ENCODE measurements around the gene ZNF221. TPM values are rescaled to one million over a fixed set of nuclear protein-coding genes. Genes with fewer than 3 reads are reported as not detected.

The ZNF221 gene
- total and polyA plus RNA-seq, 9 of the 15 experiments (the other 6 are each of a cell fraction or from before 2014, with no cell fraction given) = 0.32 to 1.4 (median 0.45) TPM

- no peaks in the 10 kb centered on the region for H3K9me3 ChIP-seq (replicated peaks; ENCODE audit: control insufficient read depth, insufficient read depth, low read depth, low read length)
- H3K9me1 ChIP-seq (ENCODE audit: control insufficient read depth, insufficient read depth, low read length) = no peaks in the 10 kb centered on the region
- ChIA-PET POLR2A (interaction anchor here (0.6 to 1.2 kb wide), 3 partner anchors 12 to 222 kb away, joined by 3 to 4 read pairs (median 3); partner anchors contain the start of gene ZNF45), CTCF (ENCODE audit: low intra/inter-chr PET ratio) (no interaction called here)
- WGBS (ENCODE audit: insufficient coverage, low coverage, missing lambda C conversion rate) = 43% methylated on average over 14 of the region's 14 CpGs
- no peaks in the 10 kb centered on the region for H3K79me2 ChIP-seq (ENCODE audit: control insufficient read depth, insufficient read depth, low read length)
- peak overlapping the region; percentile 78 for H3K4me2 ChIP-seq (ENCODE audit: insufficient read depth, low read length)
- DNase-seq (ENCODE audit: extremely low read depth in 1 of 4, low spot score in 3 of 4) (no peak), FAIRE-seq (no peak), ATAC-seq (peak; percentile 27; the same call in 2 of the 3 replicates)
- no peaks in the 10 kb centered on the region for H3K27me3 ChIP-seq (ENCODE audit: control insufficient read depth in 2 of 2, insufficient read depth in 2 of 2, low read length in 2 of 2)
- no peaks in the 10 kb centered on the region for H3K36me3 ChIP-seq (ENCODE audit: control insufficient read depth, insufficient read depth, low read length)
- no peaks in the 10 kb centered on the region for H3K4me1 ChIP-seq (replicated peaks in 1 of 2; ENCODE audit: control insufficient read depth in 2 of 2, insufficient read depth in 2 of 2, low read length in 2 of 2)
- H3K9ac ChIP-seq (ENCODE audit: insufficient read depth in 1 of 2, low read depth in 2 of 2, low read length in 2 of 2) = no peak overlapping the region
- no peaks in the 10 kb centered on the region for H4K20me1 ChIP-seq (replicated peaks; ENCODE audit: control insufficient read depth, insufficient read depth, low read length)
- H2AFZ ChIP-seq (ENCODE audit: low read depth, low read length) = peak overlapping the region; percentile 94
- in situ Hi-C loops (cut with MboI) = no loop called here
- no peak overlapping the region for H3K27ac ChIP-seq (ENCODE audit: extremely low read depth, low read depth, low read length)
- intact Hi-C loops (cut with micrococcal nuclease) = no loop called here
- TSS peak; percentile 60 for BruUV-seq (replicated peaks)
- H3K4me3 ChIP-seq = 0 out of 2 replicates have a peak overlapping the region, but pooled peaks have one; percentile 32
- TF ChIP-seq EP400 (IDR thresholded peaks at IDR 0.05) (no peak), BRD9 (IDR thresholded peaks at IDR 0.05; ENCODE audit: low read depth, partially characterized antibody) (no peak), EGR1 (conservative IDR thresholded peaks at IDR 0.05) (no peak), ZBTB2 (IDR thresholded peaks at IDR 0.05) (no peak), GMEB1 (CRISPR knock-in tag; IDR thresholded peaks at IDR 0.05) (no peak), ZBTB40 (IDR thresholded peaks at IDR 0.05) (no peak), ZBTB40 (CRISPR knock-in tag; IDR thresholded peaks at IDR 0.05) (no peak)
Observed at GRCh38 chr19:43984687-43985000, 33.6 kb downstream of the ZNF221 start.
